Astrocyte of the hippocampus (primary cell): ENCODE measurements around the gene CCDC192.
"Not testable (repeated sequence)": the region's sequence is repeated elsewhere in the genome, so short reads cannot be mapped to it uniquely, and the experiment has no call there.

Source experiments
- DNase-seq: peaks from one replicate; pipeline ENCODE4 v3.0.0; 2011; ENCODE audit warnings: low read depth, low spot score

The CCDC192 gene

GRCh38 chr5:127846884-127847283 is 143.7 kb downstream of the CCDC192 start:
- no peak for DNase-seq

DNA sequence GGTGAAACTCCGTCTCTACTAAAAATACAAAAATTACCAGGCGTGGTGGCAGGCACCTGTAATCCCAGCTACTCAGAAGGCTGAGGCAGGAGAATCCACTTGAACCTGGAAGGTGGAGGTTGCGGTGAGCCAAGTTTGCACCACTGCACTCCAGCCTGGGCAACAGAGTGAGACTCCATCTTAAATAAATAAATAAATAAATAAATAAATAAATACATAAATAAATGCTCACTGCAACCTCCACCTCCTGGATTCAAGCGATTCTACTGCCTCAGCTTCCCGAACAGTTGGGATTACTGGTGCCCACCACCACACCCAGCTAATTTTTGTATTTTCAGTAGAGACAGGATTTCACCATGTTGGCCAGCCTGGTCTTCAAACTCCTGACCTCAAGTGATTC is 144.4 kb downstream of the CCDC192 start:
- not testable (repeated sequence) for DNase-seq

DNA sequence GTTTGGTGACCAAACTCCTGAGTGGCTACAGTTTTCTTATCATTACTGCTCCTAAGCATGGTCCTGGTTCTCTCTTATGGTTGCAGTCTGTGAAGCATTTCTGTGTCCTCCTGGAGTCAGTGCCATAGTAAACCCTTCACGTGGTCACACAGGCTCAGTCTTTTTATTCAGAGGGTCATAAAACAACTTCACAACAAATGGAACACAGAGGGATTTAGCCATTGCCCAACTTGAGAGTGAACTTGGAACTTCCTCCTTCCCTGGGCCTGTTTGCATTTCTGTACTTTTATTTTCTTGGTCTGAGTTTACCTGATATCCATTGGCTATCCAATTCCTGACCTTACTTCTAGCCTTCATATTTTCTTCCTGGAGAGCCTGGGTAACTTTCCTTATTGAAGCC is 144.9 kb downstream of the CCDC192 start:
- no peak for DNase-seq

DNA sequence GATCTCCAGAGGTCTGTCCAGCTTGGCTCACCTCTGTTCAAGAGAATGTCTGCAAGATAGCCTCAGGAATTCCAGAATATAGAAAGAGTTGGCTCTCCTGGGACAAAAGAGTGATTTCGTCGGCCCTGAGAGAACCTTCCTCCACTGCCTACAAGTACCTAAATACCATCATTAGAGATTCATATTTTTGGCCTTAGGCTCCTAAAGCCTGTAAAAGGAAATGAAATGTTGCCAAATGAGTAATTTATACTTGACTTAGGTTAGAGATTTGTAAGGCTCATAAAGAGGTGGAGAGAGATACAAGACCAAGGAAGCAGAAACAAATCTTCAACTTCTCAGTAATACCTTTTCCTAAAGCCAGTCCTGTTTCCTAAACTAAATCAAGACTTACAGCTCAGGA is 146.2 kb downstream of the CCDC192 start:
- no peak for DNase-seq

GRCh38 chr5:127849891-127850290 is 146.7 kb downstream of the CCDC192 start:
- no peak for DNase-seq

- no peak for DNase-seq
Observed at GRCh38 chr5:127851964-127852363, 148.8 kb downstream of the CCDC192 start.

GRCh38 chr5:127854520-127854919 is 151.3 kb downstream of the CCDC192 start:
- DNase-seq: no peak

DNA sequence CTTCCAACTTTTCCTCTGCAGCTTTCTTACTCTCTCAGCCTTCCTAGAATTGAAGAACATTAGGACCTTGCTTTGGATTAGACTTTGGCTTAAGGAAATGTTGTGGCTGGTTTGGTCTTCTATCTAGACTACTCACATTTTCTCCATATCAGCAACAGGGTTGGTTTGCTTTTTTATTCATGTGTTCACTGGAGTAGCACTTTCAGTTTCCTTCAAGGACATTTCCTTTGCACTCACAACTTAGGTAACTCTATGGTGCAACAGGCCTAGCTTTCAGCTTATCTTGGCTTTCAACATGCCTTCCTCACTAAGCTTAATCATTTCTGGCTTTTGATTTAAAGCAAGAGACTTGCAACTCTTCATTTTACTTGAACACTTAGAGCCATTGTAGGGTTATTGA is 153.1 kb downstream of the CCDC192 start:
- DNase-seq: no peak

DNA sequence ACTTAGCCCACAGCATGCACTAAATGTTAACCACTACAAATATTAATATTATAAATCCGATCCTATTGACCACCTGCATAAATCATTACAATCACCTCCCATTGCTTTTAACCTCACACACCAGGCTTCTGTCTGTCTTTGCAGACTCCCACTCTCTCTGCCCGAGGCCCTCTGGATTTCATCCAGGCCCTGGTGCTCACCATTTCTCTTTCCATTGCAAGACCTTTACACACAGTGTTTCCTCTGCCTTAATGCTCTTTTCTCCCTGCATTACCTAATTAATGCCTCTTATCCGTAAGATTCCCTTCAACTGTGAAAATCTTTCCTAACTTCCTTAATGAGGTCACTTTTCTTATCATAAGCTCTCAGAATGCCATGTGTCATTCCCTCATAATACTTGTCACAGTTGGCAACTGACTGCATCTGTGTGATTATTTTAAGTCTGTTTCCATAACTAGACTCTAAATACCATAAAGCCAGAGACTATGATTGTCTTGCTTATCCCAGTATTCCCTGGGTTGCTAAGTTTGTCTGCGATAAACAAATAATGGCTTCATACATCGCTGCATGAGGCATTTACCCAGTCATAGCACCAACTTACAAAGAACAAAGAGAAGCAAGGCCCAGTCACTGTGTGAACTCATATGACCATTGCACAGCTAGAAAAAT is 155.1 kb downstream of the CCDC192 start:
- peak; percentile 32 for DNase-seq

DNA sequence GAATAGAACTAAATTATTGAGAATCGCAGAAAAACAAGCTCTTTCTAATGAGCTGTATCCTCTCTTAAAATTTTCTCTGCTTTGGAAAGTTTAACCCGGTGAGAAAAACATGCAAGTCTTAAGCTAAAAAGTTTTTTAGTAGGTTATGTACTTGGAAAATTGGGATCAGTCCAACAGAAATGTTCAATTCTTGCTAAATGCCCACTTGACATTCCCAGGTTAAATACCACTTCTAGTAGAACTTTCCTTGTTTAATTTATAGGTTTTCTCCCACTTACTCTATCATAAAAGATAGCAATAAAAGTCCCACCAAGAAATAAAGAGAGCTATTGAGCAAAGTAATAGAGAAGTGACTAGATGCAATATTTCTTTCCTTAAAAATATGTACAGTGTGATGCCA is 157.1 kb downstream of the CCDC192 start:
- no peak for DNase-seq

- no peak for DNase-seq
Observed at GRCh38 chr5:127863161-127863560, 160.0 kb downstream of the CCDC192 start.

DNA sequence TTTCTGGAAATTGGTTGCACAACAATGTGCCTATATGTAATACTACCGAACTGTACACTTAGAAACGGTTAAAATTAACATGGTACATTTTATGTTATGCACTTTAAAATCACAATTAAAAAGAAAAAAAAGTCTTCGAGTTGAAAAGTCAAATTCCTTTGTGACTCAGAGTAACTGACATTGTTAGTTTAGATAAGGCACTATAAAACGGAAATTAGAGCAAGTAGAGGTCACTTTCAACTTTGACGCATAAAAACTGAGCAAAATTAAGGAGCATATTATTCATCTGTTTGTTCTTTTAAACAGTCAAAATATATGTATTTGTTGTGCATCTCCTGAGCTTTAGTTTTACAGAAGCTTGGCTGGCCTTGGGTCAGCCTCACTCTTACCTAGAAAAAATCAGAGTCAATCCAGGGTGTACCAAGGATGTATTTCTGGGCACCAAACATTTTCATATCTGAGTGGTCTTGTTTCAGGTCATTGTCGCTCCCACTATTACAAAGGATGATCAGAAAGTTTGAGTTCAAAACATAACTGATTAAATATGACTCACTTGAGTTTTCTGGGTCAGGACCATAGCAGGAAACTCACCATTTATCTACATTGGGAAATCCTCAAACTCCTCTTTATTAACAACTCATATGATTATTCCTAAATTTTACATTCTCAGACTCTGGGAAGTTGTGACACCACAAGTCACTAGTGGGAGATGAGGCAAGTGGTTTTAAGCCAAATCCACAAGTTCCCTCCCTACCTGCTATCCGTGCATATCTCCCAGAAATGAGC is 160.6 kb downstream of the CCDC192 start:
- DNase-seq: no peak

GRCh38 chr5:127864511-127864910 is 161.3 kb downstream of the CCDC192 start:
- no peak for DNase-seq

GRCh38 chr5:127865273-127865672 is 162.1 kb downstream of the CCDC192 start:
- DNase-seq: no peak

DNA sequence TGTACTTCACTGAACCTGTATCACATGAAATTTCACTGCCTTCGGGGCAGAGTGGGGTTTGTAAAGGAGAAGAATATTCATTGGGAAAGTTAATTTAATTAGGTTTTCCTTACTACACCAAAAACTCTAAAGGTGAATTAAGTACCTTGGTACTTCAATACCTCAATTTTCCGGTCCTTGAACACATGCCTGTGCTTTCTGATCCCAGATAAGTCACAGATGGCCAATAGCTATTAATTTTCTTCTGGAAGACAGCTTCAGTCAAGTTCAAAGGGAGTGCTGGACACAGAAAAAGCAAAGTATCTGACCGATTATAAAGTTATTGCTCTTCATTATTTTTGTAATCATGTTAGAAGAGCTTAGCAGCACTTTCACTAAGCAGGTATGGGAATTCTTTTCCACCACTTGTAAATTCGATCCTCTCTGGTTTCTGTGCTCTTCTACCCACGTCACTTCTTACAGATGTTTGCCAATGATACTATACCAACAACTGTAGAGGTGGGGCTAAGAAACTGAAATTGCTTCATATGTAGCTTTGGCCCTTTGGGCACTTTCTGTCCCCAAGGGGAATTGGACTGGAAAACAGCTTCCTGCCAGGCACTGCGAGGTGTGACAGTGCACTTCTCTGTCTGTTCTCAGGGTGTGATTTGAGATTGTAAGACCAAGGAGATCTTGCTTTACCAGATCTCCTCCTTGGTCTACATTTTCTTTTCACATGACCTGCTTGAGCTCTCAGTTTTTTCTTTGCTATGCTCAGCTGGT is 164.0 kb downstream of the CCDC192 start:
- no peak for DNase-seq

DNA sequence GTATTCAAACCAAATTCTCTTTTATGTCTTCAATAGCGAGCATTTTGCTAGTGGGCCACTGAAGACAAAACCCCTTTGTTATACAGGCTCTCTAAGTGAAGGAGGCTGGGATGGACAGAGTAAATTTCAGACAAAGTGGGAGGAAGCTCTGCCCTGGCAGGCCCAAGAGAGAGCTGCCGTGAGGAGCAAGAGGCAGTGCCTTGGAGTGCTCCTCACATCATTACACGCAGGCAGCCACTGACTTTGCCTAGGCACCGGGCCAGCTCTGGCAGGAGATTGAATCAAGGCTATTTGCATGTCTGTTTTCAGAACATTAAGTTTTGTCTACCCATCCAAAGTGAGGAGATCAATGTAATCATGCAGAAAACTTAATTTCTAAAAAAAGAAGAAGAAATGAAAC is 167.7 kb downstream of the CCDC192 start:
- peak; percentile 71 for DNase-seq

DNA sequence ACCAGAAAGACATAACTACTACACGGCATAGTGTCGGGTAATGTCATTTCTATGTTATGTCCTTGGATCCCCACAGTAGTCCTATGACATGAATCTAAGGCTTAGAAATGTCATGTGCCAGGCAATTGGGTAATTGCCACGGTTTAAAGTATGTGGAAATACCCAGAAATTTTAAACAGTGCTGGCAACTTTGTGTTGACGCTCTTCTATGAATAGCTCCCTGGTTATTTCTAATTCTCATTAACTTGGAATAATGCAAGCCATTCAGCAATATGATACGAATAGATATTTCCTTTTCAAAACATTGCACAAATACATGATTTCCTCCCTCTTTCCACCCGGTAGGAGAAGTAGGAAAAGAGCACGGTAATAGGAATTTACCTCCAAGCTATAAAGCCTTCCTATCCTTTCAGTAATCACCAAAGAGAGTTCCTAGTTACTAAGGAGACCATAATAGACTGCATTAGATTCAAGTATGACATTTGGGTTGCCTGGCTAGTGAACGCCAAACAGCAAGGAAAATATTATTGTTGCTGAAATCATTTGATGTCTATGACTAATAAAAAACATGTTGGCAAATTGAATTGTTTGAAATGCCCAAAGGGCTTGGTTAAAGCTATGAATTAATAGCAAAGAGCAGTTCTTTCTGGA is 168.4 kb downstream of the CCDC192 start:
- DNase-seq: peak; percentile 19

GRCh38 chr5:127872494-127872893 is 169.3 kb downstream of the CCDC192 start:
- no peak for DNase-seq

DNA sequence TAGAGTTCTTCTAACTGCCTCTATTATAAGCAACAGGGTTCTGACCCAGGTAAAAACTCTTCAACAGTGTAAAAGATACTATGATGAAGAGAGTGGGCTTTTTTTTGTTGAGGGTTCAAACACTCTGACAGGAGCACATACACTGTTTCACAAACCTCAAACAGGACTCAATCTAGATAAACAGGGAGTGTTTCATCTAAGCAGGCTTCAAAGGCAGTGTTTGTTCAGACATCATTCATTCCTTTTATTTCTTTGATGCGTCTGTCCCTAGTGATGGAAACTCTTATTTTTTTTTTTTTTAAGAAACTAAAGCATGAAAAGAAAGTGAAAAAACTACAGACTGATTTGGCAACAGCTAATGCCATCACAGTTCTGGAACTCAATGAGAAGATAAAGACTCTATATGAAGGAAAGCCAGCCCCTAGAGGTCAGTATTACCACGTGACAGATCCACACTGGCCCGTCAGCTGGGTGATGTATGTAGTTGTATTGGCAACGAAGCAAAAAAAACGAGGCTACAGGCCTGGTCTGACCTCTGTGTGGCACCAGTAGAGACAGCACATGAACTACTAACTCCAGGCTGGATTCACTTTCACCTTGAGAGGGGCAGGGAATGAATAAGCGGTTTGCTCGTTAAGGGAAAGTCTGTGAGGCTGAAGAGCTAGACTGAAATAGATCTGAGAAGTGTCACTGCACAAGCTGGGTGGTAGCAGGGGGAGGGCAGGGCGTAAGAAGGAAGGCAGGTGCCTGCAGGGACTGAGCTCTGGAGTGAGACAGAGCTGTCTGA is 172.2 kb downstream of the CCDC192 start:
- peak; percentile 64 for DNase-seq

GRCh38 chr5:127876384-127876783 is 173.2 kb downstream of the CCDC192 start:
- DNase-seq: peak; percentile 60

- DNase-seq: peak; percentile 51
Observed at GRCh38 chr5:127878174-127878750, 175.1 kb downstream of the CCDC192 start.
